K562 treated with DMSO at 1 percent for 12 hours (cell line): ENCODE measurements around the gene POMGNT2. TPM values are rescaled to one million over a fixed set of nuclear protein-coding genes. Genes with fewer than 3 reads are reported as not detected.

Experiments
- total RNA-seq: library from RNA; unstranded; fragments of 300-600 nt; gene quantifications from 2 replicates; pipeline ENCODE4 v1.2.3, GENCODE V29; 2022; ENCODE audit not compliant: insufficient read depth

Gene POMGNT2
- total RNA-seq, result 15.1 and 24.0 TPM in 2 replicates

DNA sequence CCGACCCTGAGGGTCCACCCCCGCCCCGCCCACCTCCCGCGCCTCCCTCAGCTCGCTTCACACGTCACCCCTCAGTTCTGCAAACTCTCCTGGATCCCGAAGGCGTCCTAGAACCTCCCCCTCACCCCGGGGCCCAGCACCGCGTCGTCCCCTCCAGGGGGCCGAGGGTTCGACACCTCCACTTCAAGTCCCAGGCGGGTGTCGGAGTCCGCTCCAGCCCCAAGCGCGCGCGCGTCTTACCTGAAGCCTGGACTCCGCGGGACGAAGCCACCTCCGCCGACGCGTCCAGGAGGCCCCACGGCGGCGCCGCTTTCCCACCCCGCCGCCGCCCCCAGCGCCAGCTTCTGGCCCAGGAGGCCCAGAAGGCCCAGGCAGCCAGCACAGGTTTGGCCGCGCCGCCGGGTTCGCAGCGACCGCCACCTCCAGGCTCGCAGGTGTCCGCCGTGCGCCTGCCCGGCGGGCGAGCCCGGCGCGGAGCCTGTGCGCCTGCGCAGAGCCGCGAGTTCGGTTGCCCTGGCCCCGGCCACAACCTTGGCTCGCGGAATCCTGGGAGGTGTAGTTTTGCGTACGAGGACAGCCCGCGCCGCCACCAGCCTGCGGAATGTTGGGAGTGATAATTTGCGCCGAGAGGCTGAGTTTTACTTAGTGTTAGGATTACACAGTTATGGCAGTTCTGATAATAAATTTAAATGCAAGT is at the start of gene POMGNT2:
TSS of gene POMGNT2 (minus strand) at position 484 of the 697 bp plus-strand sequence. CDS start 24,648 bp downstream, outside the sequence.

Other genes starting within 250 kb of the POMGNT2 start
- not detected in 2 replicates for gene CYP8B1, start 230.2 kb downstream of the POMGNT2 start, total RNA-seq
- 0.27 and 1.4 TPM in 2 replicates for gene ZNF662, start 199.9 kb downstream of the POMGNT2 start, total RNA-seq
- 0.38 and 0.51 TPM in 2 replicates for gene GASK1A, start 126.8 kb downstream of the POMGNT2 start, total RNA-seq
- 2.7 and 11.5 TPM in 2 replicates for gene SNRK, start 180.5 kb upstream of the POMGNT2 start, total RNA-seq